ENCODE measurements around the gene FBXO31. TPM values are rescaled to one million over a fixed set of nuclear protein-coding genes. Genes with fewer than 3 reads are reported as not detected.
A peak's percentile ranks its signal among the peaks of the same experiment; 100 is the strongest.

FBXO31 gene
- total and polyA plus RNA-seq, 2 of the 13 experiments (the other 11 are each of a cell fraction or from before 2014, with no cell fraction given) = 92.4 to 101 TPM

DNA sequence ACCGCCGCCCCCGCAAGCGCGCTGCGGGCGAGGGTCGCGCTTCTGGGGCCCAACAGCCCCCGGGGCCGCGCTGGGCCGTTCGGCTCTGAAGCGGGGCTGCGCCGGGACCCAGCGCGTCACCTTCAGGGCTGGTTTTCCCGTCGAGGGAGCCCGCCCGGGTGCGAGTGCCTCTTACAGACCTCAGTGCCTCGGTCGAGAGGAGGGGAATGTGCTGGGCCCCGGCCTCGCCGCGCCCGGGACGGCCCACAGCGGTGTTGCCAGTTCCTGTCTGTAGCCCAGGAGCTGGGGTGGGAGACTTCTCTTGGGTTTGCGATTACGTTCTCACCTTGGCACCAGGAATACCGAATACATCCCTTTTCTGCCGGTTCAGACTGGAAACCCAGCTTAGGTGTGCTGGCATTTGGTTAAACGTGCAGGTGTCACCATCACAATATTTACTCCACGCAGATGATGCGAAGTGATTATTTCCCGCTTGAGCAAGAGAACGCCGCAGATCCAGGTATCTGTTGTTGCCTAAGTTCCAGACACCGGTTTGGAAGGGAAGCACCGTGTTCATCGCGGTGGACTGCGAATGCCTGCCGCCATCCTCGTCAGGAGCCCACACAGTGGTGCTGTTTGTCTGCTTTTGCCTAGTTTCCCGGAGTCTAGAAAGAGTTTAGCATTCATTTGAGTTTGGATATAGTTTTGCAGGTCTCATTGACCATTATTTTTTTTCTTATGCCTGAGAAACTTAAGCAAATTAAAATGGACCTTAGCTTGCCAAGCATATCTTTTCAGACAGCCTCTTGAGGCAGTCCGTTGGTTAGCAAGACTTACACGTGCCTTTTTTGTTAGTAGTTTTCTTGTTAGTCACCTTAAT lies 9.5 kb upstream of the FBXO31 start (continued):
- TF ChIP-seq, protein P1, sequence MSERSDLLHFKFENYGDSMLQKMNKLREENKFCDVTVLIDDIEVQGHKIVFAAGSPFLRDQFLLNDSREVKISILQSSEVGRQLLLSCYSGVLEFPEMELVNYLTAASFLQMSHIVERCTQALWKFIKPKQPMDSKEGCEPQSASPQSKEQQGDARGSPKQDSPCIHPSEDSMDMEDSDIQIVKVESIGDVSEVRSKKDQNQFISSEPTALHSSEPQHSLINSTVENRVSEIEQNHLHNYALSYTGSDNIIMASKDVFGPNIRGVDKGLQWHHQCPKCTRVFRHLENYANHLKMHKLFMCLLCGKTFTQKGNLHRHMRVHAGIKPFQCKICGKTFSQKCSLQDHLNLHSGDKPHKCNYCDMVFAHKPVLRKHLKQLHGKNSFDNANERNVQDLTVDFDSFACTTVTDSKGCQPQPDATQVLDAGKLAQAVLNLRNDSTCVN (CRISPR knock-in tag; IDR thresholded peaks at IDR 0.05; ENCODE audit: borderline replicate concordance) = peak; percentile 18; the same call in 1 of the 2 replicates
- TF ChIP-seq, protein P2, sequence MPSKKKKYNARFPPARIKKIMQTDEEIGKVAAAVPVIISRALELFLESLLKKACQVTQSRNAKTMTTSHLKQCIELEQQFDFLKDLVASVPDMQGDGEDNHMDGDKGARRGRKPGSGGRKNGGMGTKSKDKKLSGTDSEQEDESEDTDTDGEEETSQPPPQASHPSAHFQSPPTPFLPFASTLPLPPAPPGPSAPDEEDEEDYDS (CRISPR knock-in tag; IDR thresholded peaks at IDR 0.05) = 0 out of 2 replicates have a peak, but pooled peaks have one; percentile 17
- TF ChIP-seq, protein P3, sequence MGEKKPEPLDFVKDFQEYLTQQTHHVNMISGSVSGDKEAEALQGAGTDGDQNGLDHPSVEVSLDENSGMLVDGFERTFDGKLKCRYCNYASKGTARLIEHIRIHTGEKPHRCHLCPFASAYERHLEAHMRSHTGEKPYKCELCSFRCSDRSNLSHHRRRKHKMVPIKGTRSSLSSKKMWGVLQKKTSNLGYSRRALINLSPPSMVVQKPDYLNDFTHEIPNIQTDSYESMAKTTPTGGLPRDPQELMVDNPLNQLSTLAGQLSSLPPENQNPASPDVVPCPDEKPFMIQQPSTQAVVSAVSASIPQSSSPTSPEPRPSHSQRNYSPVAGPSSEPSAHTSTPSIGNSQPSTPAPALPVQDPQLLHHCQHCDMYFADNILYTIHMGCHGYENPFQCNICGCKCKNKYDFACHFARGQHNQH (CRISPR knock-in tag; IDR thresholded peaks at IDR 0.05) = 0 out of 2 replicates have a peak, but pooled peaks have one; percentile 67
- TF ChIP-seq KLF12 (CRISPR knock-in tag; IDR thresholded peaks at IDR 0.05; ENCODE audit: borderline replicate concordance) (no peak), TBL1XR1 (IDR thresholded peaks at IDR 0.05; ENCODE audit: borderline replicate concordance, low read length, partially characterized antibody) (no peak), ZNF501 (CRISPR knock-in tag; IDR thresholded peaks at IDR 0.05) (peak; percentile 53; the same call in 1 of the 2 replicates), THAP11 (CRISPR knock-in tag; IDR thresholded peaks at IDR 0.05) (0 out of 2 replicates have a peak, but pooled peaks have one; percentile 31)
- TF ChIP-seq, protein P4, sequence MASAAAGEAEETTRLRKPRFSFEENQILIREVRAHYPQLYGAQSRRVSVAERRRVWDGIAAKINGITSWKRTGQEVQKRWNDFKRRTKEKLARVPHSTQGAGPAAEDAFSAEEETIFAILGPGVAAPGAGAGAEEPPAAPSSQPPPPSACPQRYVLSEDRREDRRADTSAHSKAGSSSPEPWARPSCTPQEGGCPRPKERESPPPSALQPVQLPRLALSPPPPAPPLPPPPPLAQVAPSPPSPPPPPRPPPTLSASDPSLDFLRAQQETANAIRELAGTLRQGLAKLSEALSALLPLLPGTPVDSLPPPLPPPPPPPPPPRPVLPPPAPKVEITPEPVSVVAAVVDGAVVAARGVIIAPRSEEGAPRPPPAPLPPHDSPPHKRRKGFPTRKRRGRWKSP (CRISPR knock-in tag; IDR thresholded peaks at IDR 0.05) = 0 out of 2 replicates have a peak, but pooled peaks have one; percentile 22
- TF ChIP-seq, protein P5, sequence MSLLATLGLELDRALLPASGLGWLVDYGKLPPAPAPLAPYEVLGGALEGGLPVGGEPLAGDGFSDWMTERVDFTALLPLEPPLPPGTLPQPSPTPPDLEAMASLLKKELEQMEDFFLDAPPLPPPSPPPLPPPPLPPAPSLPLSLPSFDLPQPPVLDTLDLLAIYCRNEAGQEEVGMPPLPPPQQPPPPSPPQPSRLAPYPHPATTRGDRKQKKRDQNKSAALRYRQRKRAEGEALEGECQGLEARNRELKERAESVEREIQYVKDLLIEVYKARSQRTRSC (CRISPR knock-in tag; IDR thresholded peaks at IDR 0.05; ENCODE audit: low read depth) = no peak
- TF ChIP-seq, protein P6, sequence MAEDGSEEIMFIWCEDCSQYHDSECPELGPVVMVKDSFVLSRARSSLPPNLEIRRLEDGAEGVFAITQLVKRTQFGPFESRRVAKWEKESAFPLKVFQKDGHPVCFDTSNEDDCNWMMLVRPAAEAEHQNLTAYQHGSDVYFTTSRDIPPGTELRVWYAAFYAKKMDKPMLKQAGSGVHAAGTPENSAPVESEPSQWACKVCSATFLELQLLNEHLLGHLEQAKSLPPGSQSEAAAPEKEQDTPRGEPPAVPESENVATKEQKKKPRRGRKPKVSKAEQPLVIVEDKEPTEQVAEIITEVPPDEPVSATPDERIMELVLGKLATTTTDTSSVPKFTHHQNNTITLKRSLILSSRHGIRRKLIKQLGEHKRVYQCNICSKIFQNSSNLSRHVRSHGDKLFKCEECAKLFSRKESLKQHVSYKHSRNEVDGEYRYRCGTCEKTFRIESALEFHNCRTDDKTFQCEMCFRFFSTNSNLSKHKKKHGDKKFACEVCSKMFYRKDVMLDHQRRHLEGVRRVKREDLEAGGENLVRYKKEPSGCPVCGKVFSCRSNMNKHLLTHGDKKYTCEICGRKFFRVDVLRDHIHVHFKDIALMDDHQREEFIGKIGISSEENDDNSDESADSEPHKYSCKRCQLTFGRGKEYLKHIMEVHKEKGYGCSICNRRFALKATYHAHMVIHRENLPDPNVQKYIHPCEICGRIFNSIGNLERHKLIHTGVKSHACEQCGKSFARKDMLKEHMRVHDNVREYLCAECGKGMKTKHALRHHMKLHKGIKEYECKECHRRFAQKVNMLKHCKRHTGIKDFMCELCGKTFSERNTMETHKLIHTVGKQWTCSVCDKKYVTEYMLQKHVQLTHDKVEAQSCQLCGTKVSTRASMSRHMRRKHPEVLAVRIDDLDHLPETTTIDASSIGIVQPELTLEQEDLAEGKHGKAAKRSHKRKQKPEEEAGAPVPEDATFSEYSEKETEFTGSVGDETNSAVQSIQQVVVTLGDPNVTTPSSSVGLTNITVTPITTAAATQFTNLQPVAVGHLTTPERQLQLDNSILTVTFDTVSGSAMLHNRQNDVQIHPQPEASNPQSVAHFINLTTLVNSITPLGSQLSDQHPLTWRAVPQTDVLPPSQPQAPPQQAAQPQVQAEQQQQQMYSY (CRISPR knock-in tag; IDR thresholded peaks at IDR 0.05) = 0 out of 2 replicates have a peak, but pooled peaks have one; percentile 32
- TF ChIP-seq, protein P7, sequence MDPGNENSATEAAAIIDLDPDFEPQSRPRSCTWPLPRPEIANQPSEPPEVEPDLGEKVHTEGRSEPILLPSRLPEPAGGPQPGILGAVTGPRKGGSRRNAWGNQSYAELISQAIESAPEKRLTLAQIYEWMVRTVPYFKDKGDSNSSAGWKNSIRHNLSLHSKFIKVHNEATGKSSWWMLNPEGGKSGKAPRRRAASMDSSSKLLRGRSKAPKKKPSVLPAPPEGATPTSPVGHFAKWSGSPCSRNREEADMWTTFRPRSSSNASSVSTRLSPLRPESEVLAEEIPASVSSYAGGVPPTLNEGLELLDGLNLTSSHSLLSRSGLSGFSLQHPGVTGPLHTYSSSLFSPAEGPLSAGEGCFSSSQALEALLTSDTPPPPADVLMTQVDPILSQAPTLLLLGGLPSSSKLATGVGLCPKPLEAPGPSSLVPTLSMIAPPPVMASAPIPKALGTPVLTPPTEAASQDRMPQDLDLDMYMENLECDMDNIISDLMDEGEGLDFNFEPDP (CRISPR knock-in tag; conservative IDR thresholded peaks at IDR 0.05) = 0 out of 2 replicates have a peak, but pooled peaks have one; percentile 65
- TF ChIP-seq, protein P8, sequence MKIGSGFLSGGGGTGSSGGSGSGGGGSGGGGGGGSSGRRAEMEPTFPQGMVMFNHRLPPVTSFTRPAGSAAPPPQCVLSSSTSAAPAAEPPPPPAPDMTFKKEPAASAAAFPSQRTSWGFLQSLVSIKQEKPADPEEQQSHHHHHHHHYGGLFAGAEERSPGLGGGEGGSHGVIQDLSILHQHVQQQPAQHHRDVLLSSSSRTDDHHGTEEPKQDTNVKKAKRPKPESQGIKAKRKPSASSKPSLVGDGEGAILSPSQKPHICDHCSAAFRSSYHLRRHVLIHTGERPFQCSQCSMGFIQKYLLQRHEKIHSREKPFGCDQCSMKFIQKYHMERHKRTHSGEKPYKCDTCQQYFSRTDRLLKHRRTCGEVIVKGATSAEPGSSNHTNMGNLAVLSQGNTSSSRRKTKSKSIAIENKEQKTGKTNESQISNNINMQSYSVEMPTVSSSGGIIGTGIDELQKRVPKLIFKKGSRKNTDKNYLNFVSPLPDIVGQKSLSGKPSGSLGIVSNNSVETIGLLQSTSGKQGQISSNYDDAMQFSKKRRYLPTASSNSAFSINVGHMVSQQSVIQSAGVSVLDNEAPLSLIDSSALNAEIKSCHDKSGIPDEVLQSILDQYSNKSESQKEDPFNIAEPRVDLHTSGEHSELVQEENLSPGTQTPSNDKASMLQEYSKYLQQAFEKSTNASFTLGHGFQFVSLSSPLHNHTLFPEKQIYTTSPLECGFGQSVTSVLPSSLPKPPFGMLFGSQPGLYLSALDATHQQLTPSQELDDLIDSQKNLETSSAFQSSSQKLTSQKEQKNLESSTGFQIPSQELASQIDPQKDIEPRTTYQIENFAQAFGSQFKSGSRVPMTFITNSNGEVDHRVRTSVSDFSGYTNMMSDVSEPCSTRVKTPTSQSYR (CRISPR knock-in tag; IDR thresholded peaks at IDR 0.05; ENCODE audit: borderline replicate concordance) = no peak

All from HepG2 (cell line).